ENCODE results near the gene HACD2.

DNA sequence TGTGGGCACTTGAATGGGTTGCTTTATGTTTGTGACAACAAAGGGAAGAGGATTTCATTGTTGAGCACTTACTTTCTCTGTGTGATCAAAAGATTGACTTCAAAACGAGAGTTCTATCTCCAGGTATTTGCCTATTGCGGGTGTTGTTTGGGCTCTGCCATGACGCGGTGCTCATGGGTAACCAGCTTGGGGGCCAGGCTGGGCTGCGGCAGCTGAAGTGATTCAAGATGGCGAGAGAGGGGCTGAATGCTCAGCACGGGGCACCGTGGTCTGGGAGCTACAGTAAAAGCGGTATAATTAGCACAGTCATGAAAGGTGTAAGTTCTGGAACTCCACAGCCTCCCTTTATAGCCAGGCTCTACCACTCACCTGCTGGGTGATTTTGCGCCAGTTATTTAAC is 105.0 kb downstream of the HACD2 start:
- TF ChIP-seq POLR2A (IDR thresholded peaks at IDR 0.05): no peak
- TF ChIP-seq, protein P1, sequence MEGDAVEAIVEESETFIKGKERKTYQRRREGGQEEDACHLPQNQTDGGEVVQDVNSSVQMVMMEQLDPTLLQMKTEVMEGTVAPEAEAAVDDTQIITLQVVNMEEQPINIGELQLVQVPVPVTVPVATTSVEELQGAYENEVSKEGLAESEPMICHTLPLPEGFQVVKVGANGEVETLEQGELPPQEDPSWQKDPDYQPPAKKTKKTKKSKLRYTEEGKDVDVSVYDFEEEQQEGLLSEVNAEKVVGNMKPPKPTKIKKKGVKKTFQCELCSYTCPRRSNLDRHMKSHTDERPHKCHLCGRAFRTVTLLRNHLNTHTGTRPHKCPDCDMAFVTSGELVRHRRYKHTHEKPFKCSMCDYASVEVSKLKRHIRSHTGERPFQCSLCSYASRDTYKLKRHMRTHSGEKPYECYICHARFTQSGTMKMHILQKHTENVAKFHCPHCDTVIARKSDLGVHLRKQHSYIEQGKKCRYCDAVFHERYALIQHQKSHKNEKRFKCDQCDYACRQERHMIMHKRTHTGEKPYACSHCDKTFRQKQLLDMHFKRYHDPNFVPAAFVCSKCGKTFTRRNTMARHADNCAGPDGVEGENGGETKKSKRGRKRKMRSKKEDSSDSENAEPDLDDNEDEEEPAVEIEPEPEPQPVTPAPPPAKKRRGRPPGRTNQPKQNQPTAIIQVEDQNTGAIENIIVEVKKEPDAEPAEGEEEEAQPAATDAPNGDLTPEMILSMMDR (IDR thresholded peaks at IDR 0.05): no peak

All from adrenal gland (tissue), 5 donors.